NCI-H510A (cell line): ENCODE measurements around the gene HEATR5A.
"Not testable (repeated sequence)": the region's sequence is repeated elsewhere in the genome, so short reads cannot be mapped to it uniquely, and the experiment has no call there.

Experiments used
- DNase-seq: peaks from one replicate; lab custom pipeline; 2025; lab: John Stamatoyannopoulos, UW

HEATR5A gene

GRCh38 chr14:31326111-31326510 lies 94.2 kb downstream of the HEATR5A start:
- no peak for DNase-seq

GRCh38 chr14:31323419-31323818 lies 96.9 kb downstream of the HEATR5A start:
- no peak for DNase-seq

GRCh38 chr14:31320922-31321766 lies 99.2 kb downstream of the HEATR5A start:
- no peak for DNase-seq

GRCh38 chr14:31320216-31320615 lies 100.1 kb downstream of the HEATR5A start:
- no peak for DNase-seq

DNA sequence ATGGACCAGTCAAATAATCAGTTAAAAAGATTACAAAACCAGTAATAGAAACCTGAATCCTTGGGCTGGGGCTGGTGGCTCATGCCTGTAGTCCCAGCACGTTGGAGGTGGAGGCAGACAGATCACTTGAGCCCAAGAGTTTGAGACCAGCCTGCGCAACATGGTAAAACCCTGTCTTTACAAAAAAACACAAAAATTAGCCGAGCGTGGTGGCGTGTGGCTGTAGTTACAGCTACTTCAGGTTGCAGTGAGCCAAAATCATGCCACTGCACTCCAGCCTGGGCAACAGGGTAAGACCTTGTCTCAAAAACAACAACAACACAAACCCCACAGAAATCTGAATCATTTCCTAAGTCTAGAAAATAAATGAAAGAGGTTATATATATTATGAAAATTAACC lies 100.6 kb downstream of the HEATR5A start:
- no peak for DNase-seq

DNA sequence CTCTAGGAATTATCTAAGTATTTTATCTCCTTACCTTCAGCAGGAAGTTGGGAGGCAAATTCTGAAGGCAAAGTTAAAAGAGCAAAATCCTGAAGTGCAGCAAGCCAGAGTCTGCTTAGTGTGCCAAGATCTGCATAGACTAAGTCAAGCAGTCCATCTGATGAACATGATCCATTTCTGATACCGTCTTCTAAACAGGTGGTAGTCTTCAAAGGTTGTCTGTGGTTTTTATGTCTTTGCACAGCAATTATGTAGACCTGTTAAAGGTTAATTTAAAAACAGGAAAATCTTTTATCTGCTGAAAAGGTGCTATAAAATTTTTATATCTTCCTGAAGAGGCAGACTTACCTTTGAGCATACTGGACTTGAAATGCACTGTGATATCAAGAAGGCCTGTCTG lies 107.4 kb downstream of the HEATR5A start:
- DNase-seq: no peak

DNA sequence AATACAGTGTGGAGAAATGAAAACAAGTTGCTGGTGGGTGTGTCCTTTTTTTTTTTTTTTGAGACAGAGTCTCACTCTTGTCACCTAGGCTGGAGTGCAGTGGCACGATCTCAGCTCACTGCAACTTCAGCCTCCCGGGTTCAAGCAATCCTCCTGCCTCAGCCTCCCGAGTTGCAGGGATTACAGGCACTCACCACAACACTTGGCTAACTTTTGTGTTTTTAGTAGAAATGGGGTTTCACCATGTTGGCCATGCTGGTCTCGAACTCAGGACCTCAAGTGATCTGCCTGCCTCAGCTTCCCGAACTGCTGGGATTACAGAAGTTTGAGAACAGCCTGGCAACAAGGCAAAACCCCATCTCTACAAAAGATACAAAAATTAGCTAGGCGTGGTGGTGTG lies 108.0 kb downstream of the HEATR5A start:
- not testable (repeated sequence) for DNase-seq

- DNase-seq: no peak
These were observed 112.7 kb downstream of the HEATR5A start for GRCh38 chr14:31307618-31308017.

- DNase-seq: no peak
These were observed 113.2 kb downstream of the HEATR5A start for GRCh38 chr14:31307198-31307597.

GRCh38 chr14:31303654-31304053 lies 116.7 kb downstream of the HEATR5A start:
- DNase-seq: no peak

DNA sequence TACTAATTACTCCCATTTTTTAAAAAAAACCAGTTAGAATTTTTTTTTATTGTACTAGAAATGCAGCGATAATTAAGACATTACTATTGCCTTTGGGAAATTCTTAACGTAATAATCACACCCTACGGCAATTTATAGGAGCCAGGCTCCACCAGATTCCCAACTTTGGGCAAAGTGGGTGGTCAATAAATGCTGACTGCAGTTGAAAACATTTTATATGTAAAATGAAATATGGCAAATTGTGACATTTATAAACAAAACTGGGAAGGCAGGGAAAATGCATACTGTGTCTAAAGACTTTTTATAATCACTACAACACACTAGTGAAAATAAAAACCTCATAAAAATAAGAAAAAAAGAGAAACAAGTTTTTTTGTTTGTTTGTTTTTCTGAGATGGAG lies 119.5 kb downstream of the HEATR5A start:
- DNase-seq: no peak

- no peak for DNase-seq
These were observed 120.1 kb downstream of the HEATR5A start for GRCh38 chr14:31300296-31300695.

- no peak for DNase-seq
These were observed 122.5 kb downstream of the HEATR5A start for GRCh38 chr14:31297701-31298344.

- DNase-seq: no peak
These were observed 123.2 kb downstream of the HEATR5A start for GRCh38 chr14:31297112-31297511.

GRCh38 chr14:31294746-31295405 lies 125.5 kb downstream of the HEATR5A start:
- DNase-seq: no peak

DNA sequence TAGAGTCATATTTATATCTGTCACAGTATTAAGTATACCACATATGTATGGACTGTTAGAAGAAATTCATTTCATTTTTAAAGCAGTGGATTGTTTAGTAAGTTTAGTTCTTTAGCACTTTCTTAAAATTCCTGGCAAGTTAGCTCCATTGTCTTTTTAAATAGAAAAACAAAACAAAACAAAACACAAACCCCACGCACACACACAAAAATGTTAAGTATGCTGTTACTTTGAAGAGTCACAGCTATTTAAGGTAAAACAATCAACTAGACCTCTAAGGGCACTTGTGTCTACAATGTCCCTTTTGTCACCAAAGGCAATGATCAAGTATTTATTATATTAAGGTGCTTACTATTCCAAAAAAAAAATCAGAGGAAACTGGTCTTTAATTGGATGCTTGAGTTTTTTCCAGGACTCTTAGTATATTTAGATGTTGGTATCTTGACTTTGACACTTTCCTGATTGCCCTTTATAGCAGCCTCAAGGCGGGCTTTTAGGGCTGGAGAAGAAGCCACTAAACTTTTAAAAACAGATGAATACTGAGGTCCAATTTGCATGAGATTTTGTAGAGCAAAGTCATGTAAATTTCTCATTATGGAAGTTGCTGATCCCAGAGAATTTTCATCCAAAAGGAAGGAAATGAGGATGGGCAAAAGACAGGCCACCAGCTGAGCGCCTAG lies 127.3 kb downstream of the HEATR5A start:
- DNase-seq: no peak

GRCh38 chr14:31291210-31291609 lies 129.1 kb downstream of the HEATR5A start:
- no peak for DNase-seq

DNA sequence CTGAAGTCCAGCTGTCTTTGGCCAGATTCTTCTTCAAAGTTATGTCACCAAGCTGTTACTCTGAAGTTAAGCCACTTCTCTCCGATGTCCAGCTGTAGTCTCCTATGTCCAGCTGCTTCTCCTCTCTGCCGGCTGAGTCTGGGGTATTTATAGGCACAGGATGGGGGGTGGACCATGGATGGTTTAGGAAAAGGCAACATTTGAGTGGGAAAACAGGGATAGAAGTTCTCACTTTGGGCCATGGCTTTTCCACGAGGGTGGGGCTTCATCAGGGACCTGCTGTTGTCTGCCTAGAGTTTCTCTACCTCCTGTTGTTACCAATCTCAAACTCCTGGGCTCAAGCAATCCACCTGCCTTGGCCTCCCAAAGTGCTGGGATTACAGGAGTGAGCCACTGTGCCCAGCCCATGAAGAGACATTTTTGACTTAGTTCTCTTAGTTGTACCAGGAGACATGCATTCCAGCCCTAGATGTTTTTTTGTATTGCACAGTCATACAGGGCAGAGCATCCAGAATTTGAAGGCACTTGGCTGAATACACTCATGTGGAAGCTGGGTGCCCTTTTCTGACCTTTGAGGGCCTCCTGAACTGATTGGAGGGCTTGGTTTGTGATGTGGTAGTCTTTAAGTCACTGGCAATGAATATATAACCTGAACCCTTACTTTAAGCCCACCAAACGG lies 132.9 kb downstream of the HEATR5A start:
- no peak for DNase-seq

DNA sequence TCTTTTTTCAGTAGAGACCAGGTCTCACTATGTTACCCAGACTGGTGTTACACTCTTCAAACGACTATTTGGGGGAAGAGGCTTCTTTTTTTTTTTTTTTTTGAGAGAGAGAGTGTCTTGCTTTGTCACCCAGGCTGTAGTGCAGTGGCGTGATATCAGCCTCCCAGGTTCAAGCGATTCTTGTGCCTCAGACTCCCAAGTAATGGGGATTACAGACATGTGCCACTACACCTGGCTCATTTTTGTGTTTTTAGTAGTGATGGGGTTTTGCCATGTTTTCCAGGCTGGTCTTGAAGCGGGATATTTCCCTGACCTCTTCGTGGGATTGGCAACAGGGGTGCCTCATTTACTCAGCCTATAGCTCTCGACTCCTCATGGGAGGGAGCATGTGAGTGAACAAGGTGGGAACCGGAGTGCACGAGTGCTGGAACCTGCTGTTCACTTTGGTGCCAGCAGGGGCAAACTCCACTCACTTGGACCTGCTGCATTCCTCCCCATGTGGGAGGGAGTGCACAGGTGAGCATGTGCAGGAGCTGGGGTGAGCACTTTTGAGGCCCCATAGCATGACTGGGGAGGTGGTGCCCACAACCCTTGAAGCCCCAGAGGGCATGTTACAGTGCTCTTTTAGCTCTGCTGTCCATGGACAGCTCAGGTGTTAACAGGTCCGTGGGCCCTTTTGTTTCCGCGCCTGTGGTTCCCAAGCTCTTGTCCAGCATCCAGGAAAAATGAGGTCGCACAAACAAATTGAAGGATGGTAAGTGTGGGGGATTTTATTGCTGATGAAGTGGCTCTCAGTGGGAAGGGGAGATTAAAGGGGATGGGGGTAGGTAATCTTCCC lies 133.7 kb downstream of the HEATR5A start:
- DNase-seq: no peak

- DNase-seq: no peak
These were observed 136.6 kb downstream of the HEATR5A start for GRCh38 chr14:31283578-31284252.
